ENCODE results near the gene PGA4.

- TF ChIP-seq CTCF (IDR thresholded peaks at IDR 0.05) (no peak), ESRRA (CRISPR knock-in tag; IDR thresholded peaks at IDR 0.05; ENCODE audit: borderline replicate concordance) (no peak), MAX (CRISPR knock-in tag; IDR thresholded peaks at IDR 0.05) (no peak), ZNF121 (CRISPR knock-in tag; IDR thresholded peaks at IDR 0.05) (no peak), JUN (CRISPR knock-in tag; IDR thresholded peaks at IDR 0.05) (no peak), FOXP1 (CRISPR knock-in tag; IDR thresholded peaks at IDR 0.05; ENCODE audit: borderline replicate concordance) (no peak), MYBL2 (CRISPR knock-in tag; IDR thresholded peaks at IDR 0.05) (no peak), FOXP4 (CRISPR knock-in tag; IDR thresholded peaks at IDR 0.05) (no peak)
Measured at GRCh38 chr11:61198948-61199523, 23.1 kb upstream of the PGA4 start.

Measured in WTC11 (cell line).